HepG2 (cell line): ENCODE measurements around the gene FRMD5. TPM values are rescaled to one million over a fixed set of nuclear protein-coding genes. Genes with fewer than 3 reads are reported as not detected.

Source experiments
- ATAC-seq: fragments of 200-7000 bp; cut with Tn5 transposase; 3 replicates; pipeline ENCODE4 v1.9.1; 2020; ENCODE audit warnings: mild to moderate bottlenecking, moderate library complexity
- BruUV-seq: library from RNA; stranded (reverse); fragments of 400-500 nt; replicated peaks from 2 replicates; lab custom pipeline; 2021; lab: Mats Ljungman, UMichigan
- CTCF ChIA-PET: fragments of 300-600 bp; formaldehyde crosslinking; extraction: SDS; loops from one replicate; lab custom pipeline; 2021; ENCODE audit warnings: low total read pairs, inconsistent platforms, low intra/inter-chr PET ratio; lab: Yijun Ruan, JAX
- POLR2A ChIA-PET: fragments of 350-600 bp; sonication (Branson Sonifier 250); formaldehyde crosslinking; loops from one replicate; lab custom pipeline; 2020; ENCODE audit warnings: antibody characterized with exemption, inconsistent platforms; lab: Yijun Ruan, JAX
- DNase-seq: peaks from one replicate; pipeline ENCODE4 v3.0.0-alpha.2; 2015; ENCODE audit warnings: low spot score
- FAIRE-seq: peaks from 3 replicates; lab custom pipeline; 2011; peaks lifted over from hg19 to GRCh38; lab: Jason Lieb, UNC
- H2AFZ ChIP-seq: one replicate; pipeline ENCODE4 v1.6.1; 2011; ENCODE audit warnings: low read length, inconsistent platforms
- H3K27ac ChIP-seq: fragments of 300-600 bp; 3 replicates; pipeline ENCODE4 v1.8.0; 2011; ENCODE audit warnings: mixed run types, mild to moderate bottlenecking, mixed read lengths, low read length, inconsistent platforms; ENCODE audit not compliant: insufficient read depth; ENCODE audit errors: extremely low read length
- H3K27me3 ChIP-seq, 2 experiments: fragments of 200-600 bp in 1 of 2; 2 replicates in 1 of 2; 3 replicates in 1 of 2; pipeline versions ENCODE4 v1.6.0 to v1.8.0; 2011; ENCODE audit warnings: low read length in 2 of 2, mild to moderate bottlenecking in 2 of 2, moderate library complexity in 2 of 2, inconsistent platforms in 1 of 2; ENCODE audit not compliant: insufficient read depth in 2 of 2, control insufficient read depth in 1 of 2
- H3K36me3 ChIP-seq, 2 experiments: fragments of 200-600 bp in 1 of 2; replicated peaks in 1 of 2; 2 replicates in 1 of 2; 3 replicates in 1 of 2; pipeline versions ENCODE4 v1.5.1 to v1.8.0; 2011; ENCODE audit warnings: low read length in 2 of 2, inconsistent platforms in 1 of 2; ENCODE audit not compliant: insufficient read depth in 2 of 2, control insufficient read depth in 1 of 2
- H3K4me1 ChIP-seq: 2 replicates; pipeline ENCODE4 v1.5.1; 2012; ENCODE audit warnings: low read length, inconsistent platforms; ENCODE audit not compliant: insufficient read depth
- H3K4me2 ChIP-seq: 2 replicates; pipeline ENCODE4 v1.6.0; 2011; ENCODE audit warnings: low read depth, low read length, inconsistent platforms
- H3K4me3 ChIP-seq, 3 experiments: fragments of 200-600 bp in 1 of 3; sonication (generic), shearing (Covaris generic) in 1 of 3; replicated peaks in 1 of 3; 2 replicates each; pipeline ENCODE4 v1.5.1; 2011 to 2016; ENCODE audit warnings: low read length in 3 of 3, inconsistent platforms in 2 of 3, low read depth in 2 of 3, mild to moderate bottlenecking in 2 of 3, control low read depth in 1 of 3, mixed read lengths in 1 of 3; ENCODE audit not compliant: insufficient read depth in 1 of 3
- H3K79me2 ChIP-seq: one replicate; pipeline ENCODE4 v1.6.1; 2011; ENCODE audit warnings: low read length, inconsistent platforms; ENCODE audit not compliant: insufficient read depth
- H3K9ac ChIP-seq: 2 replicates; pipeline ENCODE4 v1.6.0; 2011; ENCODE audit warnings: mild to moderate bottlenecking, low read depth, low read length, inconsistent platforms; ENCODE audit not compliant: insufficient read depth
- H3K9me3 ChIP-seq: 2 replicates; pipeline ENCODE4 v1.5.1; 2012; ENCODE audit warnings: mild to moderate bottlenecking, low read length
- H4K20me1 ChIP-seq: 2 replicates; pipeline ENCODE4 v1.6.0; 2011; ENCODE audit warnings: inconsistent platforms, mild to moderate bottlenecking, low read length, moderate library complexity; ENCODE audit not compliant: insufficient read depth
- BCLAF1 ChIP-seq: fragments of 450-650 bp; IDR thresholded peaks from 2 replicates; pipeline ENCODE4 v1.6.1; 2017; ENCODE audit warnings: mild to moderate bottlenecking
- E2F2 ChIP-seq: sonication (generic); formaldehyde crosslinking; IDR thresholded peaks from 2 replicates; pipeline ENCODE4 v1.4.0; 2020; ENCODE audit warnings: missing genetic modification reagents, borderline replicate concordance
- HDAC1 ChIP-seq: sonication (generic); formaldehyde crosslinking; IDR thresholded peaks from 2 replicates; pipeline ENCODE4 v1.5.1; 2020; ENCODE audit warnings: mild to moderate bottlenecking, missing genetic modification reagents
- MAF1 ChIP-seq: sonication (generic); formaldehyde crosslinking; IDR thresholded peaks from 2 replicates; pipeline ENCODE4 v1.5.0; 2020; ENCODE audit warnings: missing genetic modification reagents, borderline replicate concordance
- RAD51 ChIP-seq: fragments of 450-650 bp; IDR thresholded peaks from 2 replicates; pipeline ENCODE4 v1.6.1; 2016; ENCODE audit warnings: borderline replicate concordance
- SP1 ChIP-seq, 2 experiments: fragments of 450-650 bp in 1 of 2; sonication (generic) in 1 of 2; formaldehyde crosslinking in 1 of 2; IDR thresholded peaks; 2 replicates each; pipeline versions ENCODE4 v1.4.0 to v1.6.1; 2016 to 2020; ENCODE audit warnings: missing genetic modification reagents in 1 of 2
- ZNF124 ChIP-seq: sonication (generic); formaldehyde crosslinking; IDR thresholded peaks from 2 replicates; pipeline ENCODE4 v1.4.0; 2020; ENCODE audit warnings: missing genetic modification reagents
- ZNF20 ChIP-seq: sonication (generic); formaldehyde crosslinking; IDR thresholded peaks from 2 replicates; pipeline ENCODE4 v1.4.0; 2020; ENCODE audit warnings: mild to moderate bottlenecking, moderate library complexity, missing genetic modification reagents
- WGBS: methylation state at CpG from one replicate; pipeline ENCODE4 v1.1.6; 2017; ENCODE audit warnings: low lambda C conversion rate; 5-methylcytosine and 5-hydroxymethylcytosine counted together
- in situ Hi-C: cut with HindIII; loops from 2 replicates; pipeline ENCODE4 v1.10.0; 2017; ENCODE audit warnings: low pct_unique_long_range_greater_than_20kb; ENCODE audit not compliant: extremely low pct_ligation_motif_present
- intact Hi-C: fragments of 100-400 bp; cut with micrococcal nuclease; formaldehyde crosslinking; loops from one replicate; pipeline ENCODE4 v1.10.0; 2022; ENCODE audit not compliant: unreplicated experiment
- polyA plus RNA-seq, 8 experiments: library from polyadenylated mRNA; depleted of rRNA in 3 of 8; stranded (reverse) in 7 of 8; unstranded in 1 of 8; fragments of >200 nt; fragmentation: Illumina TruSeq in 4 of 8; extraction: Trizol in 4 of 8; gene quantifications; 2 replicates each; pipeline versions ENCODE4 v1.2.1 to v1.2.3, GENCODE V29; 2011 to 2016; ENCODE audit warnings: low read depth in 4 of 8, missing spikeins in 1 of 8, mixed read lengths in 1 of 8; ENCODE audit not compliant: insufficient read depth in 1 of 8
- total RNA-seq, 5 experiments: library from RNA; depleted of rRNA; stranded (reverse); fragments of >200 nt; fragmentation: Illumina TruSeq; extraction: Trizol; gene quantifications; 2 replicates each; pipeline ENCODE4 v1.2.3, GENCODE V29; 2016; ENCODE audit warnings: low read depth in 1 of 5
- TF ChIP-seq, protein P1 (sequence below): sonication (generic); formaldehyde crosslinking; IDR thresholded peaks from 2 replicates; pipeline ENCODE4 v1.4.0; 2020; ENCODE audit warnings: missing genetic modification reagents
- TF ChIP-seq, protein P2 (sequence below): sonication (generic); formaldehyde crosslinking; IDR thresholded peaks from 2 replicates; pipeline ENCODE4 v1.4.0; 2020; ENCODE audit warnings: missing genetic modification reagents

FRMD5 gene
- total and polyA plus RNA-seq, 2 of the 13 experiments (the other 11 are each of a cell fraction or from before 2014, with no cell fraction given): 0.93 to 1.5 TPM

GRCh38 chr15:44181410-44181809 is 13.7 kb downstream of the FRMD5 start:
- Histone ChIP-seq H3K79me2 (no peaks in the 10 kb centered on the region), H3K4me1 (no peaks in the 10 kb centered on the region), H3K9ac (no peak overlapping the region), H3K9me3 (no peaks in the 10 kb centered on the region), H2AFZ (no peak overlapping the region), H3K36me3 (no peaks in the 10 kb centered on the region), H3K4me3 (no peak overlapping the region), H3K27ac (no peak overlapping the region), H3K27me3 (no peaks in the 10 kb centered on the region), H3K4me2 (no peak overlapping the region), H4K20me1 (no peaks in the 10 kb centered on the region)
- no TSS peak for BruUV-seq
- intact Hi-C loops (no loop called here), in situ Hi-C loops (no loop called here)
- no peak for FAIRE-seq
- no peak for ATAC-seq
- ChIA-PET CTCF (no interaction called here), POLR2A (no interaction called here)
- TF ChIP-seq, protein P1, sequence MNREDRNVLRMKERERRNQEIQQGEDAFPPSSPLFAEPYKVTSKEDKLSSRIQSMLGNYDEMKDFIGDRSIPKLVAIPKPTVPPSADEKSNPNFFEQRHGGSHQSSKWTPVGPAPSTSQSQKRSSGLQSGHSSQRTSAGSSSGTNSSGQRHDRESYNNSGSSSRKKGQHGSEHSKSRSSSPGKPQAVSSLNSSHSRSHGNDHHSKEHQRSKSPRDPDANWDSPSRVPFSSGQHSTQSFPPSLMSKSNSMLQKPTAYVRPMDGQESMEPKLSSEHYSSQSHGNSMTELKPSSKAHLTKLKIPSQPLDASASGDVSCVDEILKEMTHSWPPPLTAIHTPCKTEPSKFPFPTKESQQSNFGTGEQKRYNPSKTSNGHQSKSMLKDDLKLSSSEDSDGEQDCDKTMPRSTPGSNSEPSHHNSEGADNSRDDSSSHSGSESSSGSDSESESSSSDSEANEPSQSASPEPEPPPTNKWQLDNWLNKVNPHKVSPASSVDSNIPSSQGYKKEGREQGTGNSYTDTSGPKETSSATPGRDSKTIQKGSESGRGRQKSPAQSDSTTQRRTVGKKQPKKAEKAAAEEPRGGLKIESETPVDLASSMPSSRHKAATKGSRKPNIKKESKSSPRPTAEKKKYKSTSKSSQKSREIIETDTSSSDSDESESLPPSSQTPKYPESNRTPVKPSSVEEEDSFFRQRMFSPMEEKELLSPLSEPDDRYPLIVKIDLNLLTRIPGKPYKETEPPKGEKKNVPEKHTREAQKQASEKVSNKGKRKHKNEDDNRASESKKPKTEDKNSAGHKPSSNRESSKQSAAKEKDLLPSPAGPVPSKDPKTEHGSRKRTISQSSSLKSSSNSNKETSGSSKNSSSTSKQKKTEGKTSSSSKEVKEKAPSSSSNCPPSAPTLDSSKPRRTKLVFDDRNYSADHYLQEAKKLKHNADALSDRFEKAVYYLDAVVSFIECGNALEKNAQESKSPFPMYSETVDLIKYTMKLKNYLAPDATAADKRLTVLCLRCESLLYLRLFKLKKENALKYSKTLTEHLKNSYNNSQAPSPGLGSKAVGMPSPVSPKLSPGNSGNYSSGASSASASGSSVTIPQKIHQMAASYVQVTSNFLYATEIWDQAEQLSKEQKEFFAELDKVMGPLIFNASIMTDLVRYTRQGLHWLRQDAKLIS (CRISPR knock-in tag): no peak
- TF ChIP-seq ZNF20 (CRISPR knock-in tag) (no peak), BCLAF1 (no peak), RAD51 (no peak), HDAC1 (CRISPR knock-in tag) (no peak), ZNF124 (no peak), SP1 (IDR thresholded peaks at IDR 0.05) (no peak), SP1 (CRISPR knock-in tag; IDR thresholded peaks at IDR 0.05) (no peak), MAF1 (CRISPR knock-in tag) (no peak), E2F2 (no peak)
- TF ChIP-seq, protein P2, sequence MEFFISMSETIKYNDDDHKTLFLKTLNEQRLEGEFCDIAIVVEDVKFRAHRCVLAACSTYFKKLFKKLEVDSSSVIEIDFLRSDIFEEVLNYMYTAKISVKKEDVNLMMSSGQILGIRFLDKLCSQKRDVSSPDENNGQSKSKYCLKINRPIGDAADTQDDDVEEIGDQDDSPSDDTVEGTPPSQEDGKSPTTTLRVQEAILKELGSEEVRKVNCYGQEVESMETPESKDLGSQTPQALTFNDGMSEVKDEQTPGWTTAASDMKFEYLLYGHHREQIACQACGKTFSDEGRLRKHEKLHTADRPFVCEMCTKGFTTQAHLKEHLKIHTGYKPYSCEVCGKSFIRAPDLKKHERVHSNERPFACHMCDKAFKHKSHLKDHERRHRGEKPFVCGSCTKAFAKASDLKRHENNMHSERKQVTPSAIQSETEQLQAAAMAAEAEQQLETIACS (CRISPR knock-in tag): no peak
- DNase-seq: no peak
- WGBS: 55% methylated on average over 2 of the region's 2 CpGs
